Placental epithelial cell (primary cell): ENCODE results near the gene MORN4. TPM values are rescaled to one million over a fixed set of nuclear protein-coding genes. Genes with fewer than 3 reads are reported as not detected.

Experiments used
- total RNA-seq: library from RNA; depleted of rRNA; stranded (reverse); fragments of >200 nt; gene quantifications from 2 replicates; pipeline ENCODE4 v1.2.3, GENCODE V29; 2012

Gene MORN4
- total RNA-seq, result 1.3 and 1.6 TPM in 2 replicates

DNA sequence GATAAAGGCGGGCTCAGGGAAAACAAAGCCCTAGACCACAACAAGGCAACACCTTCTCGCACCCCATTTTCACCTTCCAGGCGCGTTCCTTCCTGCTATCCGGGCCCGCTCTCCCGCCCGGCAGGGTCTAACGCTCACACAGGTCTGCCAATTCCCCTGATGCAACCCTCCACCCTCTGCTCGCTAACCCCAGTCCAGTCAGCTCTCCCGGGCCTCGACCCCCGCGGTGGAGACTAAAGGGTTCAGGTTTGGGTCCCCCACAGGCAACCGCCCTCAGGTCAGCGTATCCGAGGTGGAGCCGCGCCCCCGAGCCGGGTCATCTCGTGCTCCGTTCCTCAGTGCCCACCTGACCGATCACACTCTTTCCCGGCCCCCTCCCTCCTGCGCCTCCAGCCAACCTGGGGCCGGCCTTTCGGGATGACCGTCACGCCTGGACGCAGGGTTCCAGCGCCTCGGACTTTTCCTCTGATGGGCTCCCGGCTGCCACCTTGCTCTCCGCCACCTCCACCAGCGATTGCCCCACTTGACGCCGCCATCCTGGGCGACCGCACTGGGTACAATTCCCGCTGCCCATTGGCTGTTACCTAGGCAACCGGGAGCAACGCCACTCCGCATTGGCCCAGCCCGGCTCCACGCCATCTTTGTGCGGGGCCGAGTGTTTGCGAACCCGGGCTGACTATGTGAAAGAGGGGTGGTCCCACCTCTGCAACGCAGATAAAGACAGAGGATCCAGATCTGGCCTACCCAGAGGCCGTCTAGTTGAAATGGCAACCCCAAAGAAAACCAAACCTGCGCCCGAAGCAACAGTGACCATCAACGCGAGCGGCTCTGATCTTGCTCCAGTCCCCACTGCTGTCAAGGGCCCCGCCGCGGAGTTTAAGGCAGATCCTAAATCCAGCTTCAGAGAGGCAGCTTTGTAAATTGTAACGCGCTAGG is at the start of gene MORN4:
Gene MORN4 (minus strand): TSS at position 552 of the 936 bp plus-strand sequence. CDS start 13,847 bp downstream, outside the sequence.

DNA sequence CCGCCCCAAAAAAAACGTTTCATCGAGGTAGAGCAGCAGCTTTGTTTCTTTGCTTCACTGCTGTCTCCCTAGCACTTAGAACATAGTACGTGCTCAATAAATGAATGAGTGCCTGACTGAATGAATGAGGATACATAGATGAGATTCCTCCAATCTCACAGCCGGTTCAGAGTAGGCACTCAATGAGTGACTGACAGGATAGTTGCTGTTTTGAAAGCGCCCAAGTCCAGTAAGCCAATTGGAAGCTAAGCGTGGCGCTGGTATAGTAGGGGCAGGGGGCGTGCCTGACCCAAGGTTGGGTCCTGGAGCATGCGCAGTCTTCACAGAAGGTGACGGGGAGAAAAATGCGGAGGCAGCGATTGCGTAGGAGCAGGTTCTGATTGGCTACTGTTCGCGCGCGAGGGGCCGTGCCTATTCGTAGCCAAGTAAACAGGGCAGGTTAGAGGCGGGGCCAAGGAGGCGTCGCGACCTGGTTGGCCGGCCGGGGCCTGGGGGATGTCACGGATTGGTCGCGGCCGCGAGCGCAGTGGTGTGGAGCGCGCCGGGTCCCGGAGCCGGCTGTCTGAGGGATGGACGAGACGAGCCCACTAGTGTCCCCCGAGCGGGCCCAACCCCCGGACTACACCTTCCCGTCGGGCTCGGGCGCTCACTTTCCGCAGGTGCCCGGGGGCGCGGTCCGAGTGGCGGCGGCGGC is 7.0 kb upstream of the MORN4 start, which contains the start of gene PI4K2A:
Gene PI4K2A (plus strand): TSS at position 498 of the 694 bp plus-strand sequence. CDS start 72 bp downstream, at position 570.

DNA sequence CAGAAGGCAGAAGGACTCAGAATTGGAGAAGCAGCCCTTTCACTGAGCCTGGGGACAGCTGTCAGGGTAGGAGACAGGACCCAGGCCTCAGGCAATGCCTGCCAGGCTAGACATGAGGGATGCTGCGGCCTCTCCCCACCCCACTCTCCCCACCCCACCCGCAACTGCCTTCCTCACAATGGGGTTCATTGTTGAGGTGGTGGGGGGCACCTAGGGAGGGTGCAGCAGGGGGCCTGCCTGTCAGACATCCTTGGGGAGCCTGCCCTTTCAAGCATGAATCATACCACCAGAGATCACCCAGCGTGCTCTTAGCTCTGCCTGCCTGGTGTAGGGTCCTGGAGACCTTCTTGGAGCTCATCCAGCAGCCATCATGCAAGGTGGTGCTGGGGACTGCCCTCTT is 43.8 kb downstream of the MORN4 start, which contains the start of gene C10orf62:
Gene C10orf62 (plus strand): TSS at position 243 of the 400 bp plus-strand sequence. CDS start 177 bp downstream, outside the sequence.

DNA sequence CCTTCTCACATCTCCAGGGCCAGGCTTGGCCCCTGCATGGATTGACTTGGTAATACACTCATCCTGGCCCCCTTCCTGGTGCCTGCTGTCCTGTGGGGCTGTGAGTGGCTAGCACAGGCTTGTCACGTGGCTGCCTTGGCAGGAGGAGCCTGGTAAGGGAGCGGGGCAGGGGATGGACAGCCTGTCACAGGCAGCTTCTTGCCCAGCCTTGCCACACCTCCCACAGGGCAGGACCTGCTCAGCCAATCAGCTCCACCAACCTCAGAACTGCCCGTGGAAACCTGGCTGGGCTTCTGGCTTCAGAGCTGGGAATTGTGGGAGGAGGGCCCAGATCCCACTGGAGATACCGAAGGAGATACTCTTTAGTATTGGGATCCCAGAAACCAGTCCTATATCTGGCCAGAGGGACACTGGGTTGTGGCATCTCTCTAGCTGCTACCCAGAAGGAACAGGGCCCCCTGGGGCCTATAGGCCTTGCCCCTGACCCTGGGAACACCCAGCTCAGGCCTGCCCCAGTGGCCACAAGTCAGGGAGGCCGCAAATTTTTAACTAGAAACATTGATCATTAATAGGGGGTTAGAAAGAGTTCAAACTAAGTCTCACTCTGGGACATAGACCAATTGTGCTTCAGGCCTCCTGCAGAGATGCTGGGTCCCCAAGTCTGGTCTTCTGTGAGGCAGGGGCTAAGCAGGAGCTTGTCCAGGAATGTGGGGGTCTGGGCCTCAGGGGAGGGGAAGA is 49.1 kb downstream of the MORN4 start, which contains the start of gene HOGA1:
Gene HOGA1 (plus strand): TSS at position 330 of the 738 bp plus-strand sequence. CDS start 315 bp downstream, at position 645.

DNA sequence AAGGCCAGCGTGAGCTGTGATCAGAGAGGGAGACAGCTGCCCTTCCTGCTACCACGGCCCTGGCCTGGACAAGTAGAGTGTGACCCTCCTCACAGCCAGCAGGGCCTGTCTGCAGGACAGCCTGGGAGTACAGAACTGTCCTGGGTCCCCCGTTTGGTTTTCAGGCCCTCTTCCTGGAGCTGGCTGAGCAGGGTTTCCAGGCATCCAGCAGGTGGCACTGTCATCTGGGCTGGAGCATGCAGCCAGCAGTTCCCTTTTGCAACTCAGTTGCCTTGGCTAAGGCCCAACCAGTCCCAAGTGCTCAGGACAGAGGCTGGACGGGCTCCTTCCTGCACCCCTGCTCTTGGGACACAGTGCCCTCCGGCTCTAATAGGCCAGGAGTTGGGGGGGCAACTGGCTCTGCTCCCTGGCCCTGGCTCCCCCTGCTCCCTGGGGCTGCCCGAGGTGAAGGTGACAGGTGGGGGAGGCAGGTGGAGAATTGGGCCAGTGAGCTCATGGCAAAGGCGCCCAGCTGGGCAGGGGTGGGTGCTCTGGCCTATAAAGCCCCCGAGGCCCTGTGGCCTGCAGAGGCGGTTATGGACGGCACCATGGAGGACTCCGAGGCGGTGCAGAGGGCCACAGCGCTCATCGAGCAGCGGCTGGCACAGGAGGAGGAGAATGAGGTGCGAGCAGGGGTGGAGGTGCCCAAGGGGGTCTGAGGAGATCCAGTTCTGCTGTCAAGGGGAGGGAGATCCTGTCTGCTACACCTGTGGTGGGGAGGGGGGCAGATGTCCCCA is 60.9 kb downstream of the MORN4 start, which contains the start of gene ANKRD2:
Gene ANKRD2 (plus strand): TSS at position 566 of the 776 bp plus-strand sequence. CDS start 10 bp downstream, at position 576.

Other genes with a start within 250 kb of the MORN4 start
- gene RRP12, start 232.2 kb downstream of the MORN4 start, total RNA-seq, result 17.7 and 21.6 TPM in 2 replicates
- 203 and 733 TPM in 2 replicates for gene PGAM1, start 207.3 kb downstream of the MORN4 start, total RNA-seq
- 34.2 and 37.0 TPM in 2 replicates for gene EXOSC1, start 187.5 kb downstream of the MORN4 start, total RNA-seq
- gene ZDHHC16, start 187.3 kb downstream of the MORN4 start, total RNA-seq, result 53.8 and 109 TPM in 2 replicates
- gene MMS19, start 135.1 kb downstream of the MORN4 start, total RNA-seq, result 95.8 and 152 TPM in 2 replicates
- 33.1 and 33.8 TPM in 2 replicates for gene UBTD1, start 134.6 kb downstream of the MORN4 start, total RNA-seq
- 0.79 and 5.4 TPM in 2 replicates for gene ANKRD2, start 60.7 kb downstream of the MORN4 start, total RNA-seq
- 0.98 and 1.2 TPM in 2 replicates for gene HOGA1, start 49.1 kb downstream of the MORN4 start, total RNA-seq
- gene C10orf62, start 43.8 kb downstream of the MORN4 start, total RNA-seq, result 0.33 TPM in 1 of 2 replicates, not detected in the other
- gene PI4K2A, start 7.2 kb upstream of the MORN4 start, total RNA-seq, result 18.5 and 32.8 TPM in 2 replicates
- 21.2 and 23.9 TPM in 2 replicates for gene AVPI1, start 53.7 kb upstream of the MORN4 start, total RNA-seq
- gene MARVELD1, start 80.2 kb upstream of the MORN4 start, total RNA-seq, result 83.6 and 91.4 TPM in 2 replicates
- 15.7 and 19.2 TPM in 2 replicates for gene ZFYVE27, start 103.6 kb upstream of the MORN4 start, total RNA-seq
- not detected in 2 replicates for gene SFRP5, start 138.5 kb upstream of the MORN4 start, total RNA-seq
- under 0.01 and 0.11 TPM in 2 replicates for gene GOLGA7B, start 216.3 kb upstream of the MORN4 start, total RNA-seq